Sigmoid colon (tissue), 7 donors: Measurements from ENCODE around the gene C1orf53. TPM values are rescaled to one million over a fixed set of nuclear protein-coding genes. Genes with fewer than 3 reads are reported as not detected.

ENCODE experiments used
- DNase-seq: peaks from one replicate; pipeline ENCODE4 v3.0.0-alpha.2; 2019
- H3K27ac ChIP-seq, 4 donors: fragments of 200-600 bp; sonication (generic); one replicate each; pipeline ENCODE4 v1.5.1; 2016 to 2019; ENCODE audit warnings: mild to moderate bottlenecking in 1 of 4
- H3K27me3 ChIP-seq, 3 donors: fragments of 200-600 bp; sonication (generic); one replicate each; pipeline ENCODE4 v1.5.1; 2019; ENCODE audit warnings: mild to moderate bottlenecking in 1 of 3
- H3K36me3 ChIP-seq, 4 donors: fragments of 200-600 bp; sonication (generic); one replicate each; pipeline ENCODE4 v1.5.1; 2016 to 2019
- H3K4me1 ChIP-seq, 4 donors: fragments of 200-600 bp; sonication (generic); one replicate each; pipeline ENCODE4 v1.5.1; 2017 to 2019
- H3K4me3 ChIP-seq, 4 donors: fragments of 200-600 bp; sonication (generic); one replicate each; pipeline ENCODE4 v1.5.1; 2017 to 2019; ENCODE audit warnings: mild to moderate bottlenecking in 2 of 4, moderate library complexity in 1 of 4
- H3K9me3 ChIP-seq, 4 donors: fragments of 200-600 bp in 3 of 4; sonication (generic) in 3 of 4; one replicate each; pipeline versions ENCODE4 v1.5.1 to v1.6.1; 2013 to 2019
- CTCF ChIP-seq, 4 experiments: fragments of 450-650 bp in 3 of 4; fragments of 200-600 bp in 1 of 4; IDR thresholded peaks; one replicate each; pipeline ENCODE4 v1.5.1; 2016 to 2019; ENCODE audit warnings: antibody characterized with exemption in 4 of 4, mild to moderate bottlenecking in 3 of 4, moderate library complexity in 2 of 4
- EP300 ChIP-seq, 4 donors: sonication (generic); formaldehyde crosslinking; IDR thresholded peaks; one replicate each; pipeline ENCODE4 v1.6.1; 2017; ENCODE audit warnings: antibody characterized with exemption in 4 of 4
- POLR2A ChIP-seq, 2 donors: fragments of 450-650 bp; IDR thresholded peaks; one replicate each; pipeline ENCODE4 v1.6.1; 2016; ENCODE audit warnings: antibody characterized with exemption in 2 of 2, mild to moderate bottlenecking in 2 of 2, moderate library complexity in 2 of 2
- POLR2AphosphoS5 ChIP-seq, 4 donors: sonication (generic); formaldehyde crosslinking; IDR thresholded peaks; one replicate each; pipeline ENCODE4 v1.6.1; 2017; ENCODE audit warnings: antibody characterized with exemption in 4 of 4
- WGBS, 2 donors: extraction: QIAGEN DNeasy Blood & Tissue Kit; methylation state at CpG; one replicate each; pipeline ENCODE4 v1.1.7; 2013; 5-methylcytosine and 5-hydroxymethylcytosine counted together
- intact Hi-C: fragments of 100-400 bp; cut with DNase I; formaldehyde crosslinking; loops from one replicate; pipeline ENCODE4 v1.15.1; 2023
- polyA plus RNA-seq, 3 donors: library from polyadenylated mRNA; stranded (reverse); fragments of 200-250 nt; gene quantifications; one replicate each; pipeline ENCODE4 v1.2.3, GENCODE V29; 2013
- total RNA-seq, 4 donors: library from RNA; depleted of rRNA; stranded (reverse); fragments of >200 nt; gene quantifications; one replicate each; pipeline ENCODE4 v1.1.0, GENCODE V29; 2016
- donor health status: healthy with polysubstance abuse.
- donor health status: Bipolar disorder and iron deficiency.
- donor health status: healthy.

The C1orf53 gene
- total and polyA plus RNA-seq, 7 donors: 1.2 to 13.8 (median 4.0) TPM; not detected in 1

GRCh38 chr1:197905699-197906351 lies 3.4 kb downstream of the C1orf53 start:
- intact Hi-C loops: loop anchor here (10.0 kb wide), 1 partner anchor 131 kb away; the partner anchor contains the start of gene DENND1B
- TF ChIP-seq CTCF (IDR thresholded peaks at IDR 0.05) (no peak), EP300 (IDR thresholded peaks at IDR 0.05) (no peak), POLR2A (IDR thresholded peaks at IDR 0.05) (no peak), POLR2AphosphoS5 (IDR thresholded peaks at IDR 0.05) (no peak)
- H3K4me1 ChIP-seq: peaks cover 0 to 17% (median 10%) of the 10 kb centered on the region in 4 donors
- no peak overlapping the region for H3K4me3 ChIP-seq
- 42 to 82% methylated on average over 5 of the region's 5 CpGs for WGBS, 2 donors
- H3K27me3 ChIP-seq: peaks cover 29 to 76% (median 56%) of the 10 kb centered on the region in 3 donors
- H3K36me3 ChIP-seq: no peaks in the 10 kb centered on the region
- H3K27ac ChIP-seq: no peak overlapping the region
- no peak for DNase-seq
- no peaks in the 10 kb centered on the region for H3K9me3 ChIP-seq

GRCh38 chr1:197907846-197908616 lies 5.6 kb downstream of the C1orf53 start:
- WGBS, 2 donors: 30 to 74% methylated on average over 3 of the region's 3 CpGs
- no peak for DNase-seq
- TF ChIP-seq POLR2AphosphoS5 (IDR thresholded peaks at IDR 0.05) (no peak), EP300 (IDR thresholded peaks at IDR 0.05) (no peak), CTCF (IDR thresholded peaks at IDR 0.05) (no peak), POLR2A (IDR thresholded peaks at IDR 0.05) (no peak)
- intact Hi-C loops: loop anchor here (10.0 kb wide), 1 partner anchor 133 kb away; the partner anchor contains the start of gene DENND1B
- Histone ChIP-seq H3K9me3 (no peaks in the 10 kb centered on the region), H3K27me3 (peaks cover 50 to 98% (median 78%) of the 10 kb centered on the region in 3 donors), H3K4me1 (peaks cover 0 to 34% (median 29%) of the 10 kb centered on the region in 4 donors), H3K36me3 (no peaks in the 10 kb centered on the region), H3K27ac (no peak overlapping the region), H3K4me3 (no peak overlapping the region)

- DNase-seq: no peak
- Histone ChIP-seq H3K27me3 (peaks cover 58 to 100% (median 85%) of the 10 kb centered on the region in 3 donors), H3K27ac (no peak overlapping the region), H3K9me3 (no peaks in the 10 kb centered on the region), H3K36me3 (no peaks in the 10 kb centered on the region), H3K4me3 (no peak overlapping the region), H3K4me1 (peaks cover 0 to 36% (median 36%) of the 10 kb centered on the region in 4 donors)
- 4 to 8% methylated on average over 14 of the region's 14 CpGs for WGBS, 2 donors
- no peak for TF ChIP-seq EP300 (IDR thresholded peaks at IDR 0.05)
- no peak for TF ChIP-seq CTCF (IDR thresholded peaks at IDR 0.05)
- no peak for TF ChIP-seq POLR2A (IDR thresholded peaks at IDR 0.05)
- TF ChIP-seq POLR2AphosphoS5 (IDR thresholded peaks at IDR 0.05): no peak
- intact Hi-C loops: loop anchor here (10.0 kb wide), 1 partner anchor 134 kb away; the partner anchor contains the start of gene DENND1B
These were observed 6.3 kb downstream of the C1orf53 start for GRCh38 chr1:197908716-197909220.

- no peak for TF ChIP-seq EP300 (IDR thresholded peaks at IDR 0.05)
- TF ChIP-seq POLR2AphosphoS5 (IDR thresholded peaks at IDR 0.05): no peak
- no peak for TF ChIP-seq POLR2A (IDR thresholded peaks at IDR 0.05)
- no peak for TF ChIP-seq CTCF (IDR thresholded peaks at IDR 0.05)
- WGBS, 2 donors: 15 to 19% methylated on average over 8 of the region's 8 CpGs
- intact Hi-C loops: loop anchor here (10.0 kb wide), 1 partner anchor 135 kb away; the partner anchor contains the start of gene DENND1B
- peaks cover 64 to 100% (median 90%) of the 10 kb centered on the region in 3 donors for H3K27me3 ChIP-seq
- no peaks in the 10 kb centered on the region for H3K9me3 ChIP-seq
- no peak for DNase-seq
- H3K4me3 ChIP-seq: no peak overlapping the region
- no peaks in the 10 kb centered on the region for H3K36me3 ChIP-seq
- no peak overlapping the region for H3K27ac ChIP-seq
- H3K4me1 ChIP-seq: peaks cover 0 to 38% (median 37%) of the 10 kb centered on the region in 4 donors
These were observed 7.0 kb downstream of the C1orf53 start for GRCh38 chr1:197909384-197909783.
